GM18909 (cell line): ENCODE data around the gene MT1H.
A peak's percentile ranks its signal among the peaks of the same experiment; 100 is the strongest.

ENCODE experiments used
- ATAC-seq: cut with Tn5 transposase; IDR thresholded peaks from one replicate; pipeline ENCODE4 v1.9.1; 2021; ENCODE audit warnings: mild to moderate bottlenecking; ENCODE audit not compliant: unreplicated experiment, poor library complexity

MT1H gene

GRCh38 chr16:56682703-56683397 is 13.2 kb downstream of the MT1H start:
- peak; percentile 17 for ATAC-seq

- ATAC-seq: no peak
These were observed 14.0 kb downstream of the MT1H start for GRCh38 chr16:56683424-56684172.

- no peak for ATAC-seq
These were observed 14.8 kb downstream of the MT1H start for GRCh38 chr16:56684256-56684925.

- no peak for ATAC-seq
These were observed 15.4 kb downstream of the MT1H start for GRCh38 chr16:56684926-56685590.

GRCh38 chr16:56686758-56687157 is 17.1 kb downstream of the MT1H start:
- no peak for ATAC-seq

GRCh38 chr16:56688762-56689161 is 19.1 kb downstream of the MT1H start:
- ATAC-seq: no peak

GRCh38 chr16:56689171-56689570 is 19.6 kb downstream of the MT1H start:
- ATAC-seq: no peak

- no peak for ATAC-seq
These were observed 21.0 kb downstream of the MT1H start for GRCh38 chr16:56690420-56691122.

GRCh38 chr16:56691885-56692284 is 22.3 kb downstream of the MT1H start:
- no peak for ATAC-seq

- no peak for ATAC-seq
These were observed 25.6 kb downstream of the MT1H start for GRCh38 chr16:56695246-56695645.

GRCh38 chr16:56697456-56698155 is 28.0 kb downstream of the MT1H start:
- ATAC-seq: no peak

- no peak for ATAC-seq
These were observed 30.6 kb downstream of the MT1H start for GRCh38 chr16:56700195-56700594.

- no peak for ATAC-seq
These were observed 31.0 kb downstream of the MT1H start for GRCh38 chr16:56700631-56701030.

GRCh38 chr16:56701534-56701933 is 31.9 kb downstream of the MT1H start:
- ATAC-seq: no peak

GRCh38 chr16:56702836-56703235 is 33.2 kb downstream of the MT1H start:
- ATAC-seq: no peak

- no peak for ATAC-seq
These were observed 39.2 kb downstream of the MT1H start for GRCh38 chr16:56708525-56709442.

- no peak for ATAC-seq
These were observed 39.9 kb downstream of the MT1H start for GRCh38 chr16:56709443-56710040.

- no peak for ATAC-seq
These were observed 40.6 kb downstream of the MT1H start for GRCh38 chr16:56710181-56710737.
